Endothelial cell of umbilical vein (primary cell): ENCODE data around the gene CCL13. TPM values are rescaled to one million over a fixed set of nuclear protein-coding genes. Genes with fewer than 3 reads are reported as not detected.

Experiments
- BruUV-seq: library from RNA; stranded (reverse); fragments of 400-500 nt; replicated peaks from 2 replicates; lab custom pipeline; 2021; lab: Mats Ljungman, UMichigan
- CTCF ChIA-PET: fragments of 300-600, 350-600 bp; sonication (Branson Sonifier 250); formaldehyde crosslinking; loops from one replicate; lab custom pipeline; 2021; ENCODE audit warnings: antibody characterized with exemption, inconsistent platforms; lab: Charles Lee
- POLR2A ChIA-PET: fragments of 300-600, 350-600 bp; sonication (Branson Sonifier 250); formaldehyde crosslinking; loops from one replicate; lab custom pipeline; 2021; ENCODE audit warnings: antibody characterized with exemption, inconsistent platforms; lab: Charles Lee
- DNase-seq: peaks from one replicate; pipeline ENCODE4 v3.0.0-alpha.2; 2011; ENCODE audit warnings: low read depth, low spot score
- FAIRE-seq: peaks from 2 replicates; lab custom pipeline; 2011; peaks lifted over from hg19 to GRCh38; lab: Jason Lieb, UNC
- H2AFZ ChIP-seq: 2 replicates; pipeline ENCODE4 v1.6.0; 2012; ENCODE audit warnings: low read depth, low read length, control low read depth, inconsistent platforms
- H3K27ac ChIP-seq: 2 replicates; pipeline ENCODE4 v1.5.1; 2011; ENCODE audit warnings: low read depth, mild to moderate bottlenecking, control low read depth, low read length, moderate library complexity; ENCODE audit not compliant: insufficient read depth
- H3K27me3 ChIP-seq, 2 experiments: 2 replicates each; pipeline versions ENCODE4 v1.6.0 to v1.6.1; 2011; ENCODE audit warnings: low read length in 2 of 2, mixed read lengths in 1 of 2; ENCODE audit not compliant: control insufficient read depth in 2 of 2, insufficient read depth in 2 of 2
- H3K36me3 ChIP-seq, 2 experiments: 2 replicates in 1 of 2; 3 replicates in 1 of 2; pipeline ENCODE4 v1.5.1; 2011; ENCODE audit warnings: low read length in 2 of 2, mild to moderate bottlenecking in 1 of 2, moderate library complexity in 1 of 2; ENCODE audit not compliant: control insufficient read depth in 2 of 2, insufficient read depth in 2 of 2; ENCODE audit errors: extremely low read depth in 1 of 2
- H3K4me1 ChIP-seq: 3 replicates; pipeline ENCODE4 v1.5.1; 2011; ENCODE audit warnings: mild to moderate bottlenecking, low read length; ENCODE audit not compliant: control insufficient read depth, insufficient read depth; ENCODE audit errors: extremely low read depth
- H3K4me2 ChIP-seq: 2 replicates; pipeline ENCODE4 v1.6.1; 2011; ENCODE audit warnings: low read length, control low read depth, mixed read lengths; ENCODE audit not compliant: insufficient read depth
- H3K4me3 ChIP-seq, 3 experiments: fragments of 200-600 bp in 1 of 3; sonication (generic), shearing (Covaris generic) in 1 of 3; replicated peaks in 1 of 3; 2 replicates each; pipeline ENCODE4 v1.5.1; 2011 to 2016; ENCODE audit warnings: control low read depth in 3 of 3, low read length in 3 of 3, mild to moderate bottlenecking in 2 of 3, inconsistent platforms in 1 of 3, low read depth in 1 of 3, moderate library complexity in 1 of 3; ENCODE audit not compliant: insufficient read depth in 1 of 3
- H3K79me2 ChIP-seq: 2 replicates; pipeline ENCODE4 v1.6.0; 2012; ENCODE audit warnings: low read length, inconsistent platforms; ENCODE audit not compliant: control insufficient read depth, insufficient read depth
- H3K9ac ChIP-seq: replicated peaks from 2 replicates; pipeline ENCODE3; 2011; ENCODE audit warnings: low read length, control low read depth; ENCODE audit not compliant: insufficient read depth; ENCODE audit errors: extremely low read depth
- H3K9me1 ChIP-seq: replicated peaks from 3 replicates; pipeline ENCODE4 v1.6.0; 2011; ENCODE audit warnings: mild to moderate bottlenecking, low read length; ENCODE audit not compliant: control insufficient read depth, insufficient read depth; ENCODE audit errors: extremely low read depth
- H3K9me3 ChIP-seq: replicated peaks from 2 replicates; pipeline ENCODE4 v1.5.1; 2012; ENCODE audit warnings: low read length, inconsistent platforms; ENCODE audit not compliant: control insufficient read depth, insufficient read depth
- H4K20me1 ChIP-seq: replicated peaks from 2 replicates; pipeline ENCODE3; 2011; ENCODE audit warnings: mild to moderate bottlenecking, low read length; ENCODE audit not compliant: control insufficient read depth, insufficient read depth; ENCODE audit errors: extremely low read depth
- EZH2 ChIP-seq: IDR thresholded peaks from 2 replicates; pipeline ENCODE4 v1.6.1; 2012; ENCODE audit warnings: borderline replicate concordance, low read depth, mild to moderate bottlenecking, moderate library complexity, low read length, inconsistent platforms; ENCODE audit not compliant: severe bottlenecking
- FOS ChIP-seq: IDR thresholded peaks from 2 replicates; pipeline ENCODE4 v1.6.1; 2011; ENCODE audit warnings: mild to moderate bottlenecking, low read length, moderate library complexity, borderline replicate concordance; ENCODE audit not compliant: insufficient read depth
- GATA2 ChIP-seq: IDR thresholded peaks from 2 replicates; pipeline ENCODE4 v1.7.0; 2011; ENCODE audit warnings: low read depth, mild to moderate bottlenecking, moderate library complexity, mixed read lengths, low read length; ENCODE audit not compliant: insufficient read length, insufficient read depth
- JUN ChIP-seq: IDR thresholded peaks from 2 replicates; pipeline ENCODE4 v1.6.1; 2011; ENCODE audit warnings: borderline replicate concordance, low read depth; ENCODE audit not compliant: insufficient read length, insufficient read depth
- MYC ChIP-seq: IDR thresholded peaks from one replicate; pipeline ENCODE4 v1.6.1; 2011; ENCODE audit warnings: mild to moderate bottlenecking, low read depth, low read length
- POLR2A ChIP-seq: IDR thresholded peaks from 2 replicates; pipeline ENCODE4 v1.6.1; 2012; ENCODE audit warnings: low read depth, mild to moderate bottlenecking, control low read depth, low read length
- POLR2AphosphoS5 ChIP-seq: IDR thresholded peaks from 2 replicates; pipeline ENCODE4 v1.6.1; 2012; ENCODE audit warnings: low read depth, mild to moderate bottlenecking, control low read depth, low read length, moderate library complexity; ENCODE audit not compliant: insufficient read depth
- dilution Hi-C: fragments of 300-500 bp; cut with MboI; formaldehyde crosslinking; loops from one replicate; pipeline ENCODE4 v1.15.0; 2019; ENCODE audit warnings: low sequenced_read_pairs; ENCODE audit not compliant: extremely low pct_ligation_motif_present
- intact Hi-C: fragments of 100-400 bp; cut with micrococcal nuclease; formaldehyde crosslinking; loops from one replicate; pipeline ENCODE4 v1.10.0; 2022
- polyA plus RNA-seq, 4 experiments: library from polyadenylated mRNA; depleted of rRNA in 3 of 4; stranded (reverse) in 3 of 4; unstranded in 1 of 4; fragments of >200 nt; gene quantifications; 2 replicates each; pipeline versions ENCODE4 v1.2.1 to v1.2.3, GENCODE V29; 2011 to 2012; ENCODE audit warnings: missing spikeins in 1 of 4
- total RNA-seq: library from RNA; stranded (reverse); gene quantifications from 2 replicates; pipeline ENCODE4 v1.2.3, GENCODE V29; 2021
- TF ChIP-seq, protein P1 (sequence below), 2 donors: IDR thresholded peaks; 1 replicate in 1 of 2; 2 replicates in 1 of 2; pipeline ENCODE4 v1.5.1; 2011; ENCODE audit warnings: low read length in 2 of 2, mild to moderate bottlenecking in 2 of 2, moderate library complexity in 2 of 2, control low read depth in 1 of 2, inconsistent platforms in 1 of 2, low read depth in 1 of 2; ENCODE audit not compliant: insufficient read depth in 1 of 2; ENCODE audit errors: extremely low read depth in 1 of 2
- TF ChIP-seq, protein P2 (sequence below): IDR thresholded peaks from 2 replicates; pipeline ENCODE4 v1.6.1; 2011; ENCODE audit not compliant: insufficient read depth, insufficient read length

CCL13 gene
- total and polyA plus RNA-seq, 2 donors (not counting 3 experiments of a cell fraction or from before 2014, with no cell fraction given): not detected

DNA sequence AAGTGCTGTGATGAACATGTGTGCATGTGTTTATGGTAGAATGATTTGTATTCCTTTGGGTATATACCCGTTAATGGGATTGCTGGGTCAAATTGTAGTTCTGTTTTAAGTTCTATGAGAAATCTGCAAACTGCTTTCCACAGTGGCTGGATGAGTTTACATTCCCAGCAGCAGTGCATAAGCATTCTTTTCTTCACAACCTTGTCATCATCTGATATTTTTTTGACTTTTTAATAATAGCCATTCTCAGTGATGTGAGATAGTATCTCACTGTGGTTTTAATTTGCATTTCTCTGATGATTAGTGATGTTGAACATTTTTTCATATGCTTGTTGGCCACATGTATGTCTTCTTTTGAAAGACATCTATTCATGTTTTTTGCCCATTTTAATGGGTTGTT is 18.6 kb upstream of the CCL13 start:
- Histone ChIP-seq H3K27ac (no peak overlapping the region), H4K20me1 (no peaks in the 10 kb centered on the region), H3K9me3 (no peaks in the 10 kb centered on the region), H3K36me3 (no peaks in the 10 kb centered on the region), H3K79me2 (no peaks in the 10 kb centered on the region), H3K4me1 (no peaks in the 10 kb centered on the region), H3K4me2 (no peak overlapping the region), H3K27me3 (peaks cover 0 to 7% of the 10 kb centered on the region in 2 experiments), H2AFZ (no peak overlapping the region), H3K9ac (no peak overlapping the region), H3K9me1 (no peaks in the 10 kb centered on the region), H3K4me3 (no peak overlapping the region)
- DNase-seq (no peak), FAIRE-seq (no peak)
- CTCF ChIA-PET: interaction anchor here (1.2 to 1.3 kb wide), 2 partner anchors 24 to 166 kb away, joined by 3 to 4 read pairs; no protein-coding TSS in a partner anchor
- TF ChIP-seq, protein P1, sequence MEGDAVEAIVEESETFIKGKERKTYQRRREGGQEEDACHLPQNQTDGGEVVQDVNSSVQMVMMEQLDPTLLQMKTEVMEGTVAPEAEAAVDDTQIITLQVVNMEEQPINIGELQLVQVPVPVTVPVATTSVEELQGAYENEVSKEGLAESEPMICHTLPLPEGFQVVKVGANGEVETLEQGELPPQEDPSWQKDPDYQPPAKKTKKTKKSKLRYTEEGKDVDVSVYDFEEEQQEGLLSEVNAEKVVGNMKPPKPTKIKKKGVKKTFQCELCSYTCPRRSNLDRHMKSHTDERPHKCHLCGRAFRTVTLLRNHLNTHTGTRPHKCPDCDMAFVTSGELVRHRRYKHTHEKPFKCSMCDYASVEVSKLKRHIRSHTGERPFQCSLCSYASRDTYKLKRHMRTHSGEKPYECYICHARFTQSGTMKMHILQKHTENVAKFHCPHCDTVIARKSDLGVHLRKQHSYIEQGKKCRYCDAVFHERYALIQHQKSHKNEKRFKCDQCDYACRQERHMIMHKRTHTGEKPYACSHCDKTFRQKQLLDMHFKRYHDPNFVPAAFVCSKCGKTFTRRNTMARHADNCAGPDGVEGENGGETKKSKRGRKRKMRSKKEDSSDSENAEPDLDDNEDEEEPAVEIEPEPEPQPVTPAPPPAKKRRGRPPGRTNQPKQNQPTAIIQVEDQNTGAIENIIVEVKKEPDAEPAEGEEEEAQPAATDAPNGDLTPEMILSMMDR (IDR thresholded peaks at IDR 0.05; ENCODE audit: extremely low read depth in 1 of 2, insufficient read depth in 1 of 2, low read depth in 1 of 2, low read length in 2 of 2): no peak
- TF ChIP-seq, protein P2, sequence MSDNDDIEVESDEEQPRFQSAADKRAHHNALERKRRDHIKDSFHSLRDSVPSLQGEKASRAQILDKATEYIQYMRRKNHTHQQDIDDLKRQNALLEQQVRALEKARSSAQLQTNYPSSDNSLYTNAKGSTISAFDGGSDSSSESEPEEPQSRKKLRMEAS: no peak
- TF ChIP-seq MYC (no peak), GATA2 (no peak), POLR2AphosphoS5 (no peak), FOS (no peak), JUN (no peak), EZH2 (no peak), POLR2A (no peak)
- no TSS peak for BruUV-seq
- dilution Hi-C loops: no loop called here
- intact Hi-C loops: loop anchor here (10.0 kb wide), 1 partner anchor 403 kb away; no protein-coding TSS in a partner anchor
- POLR2A ChIA-PET: no interaction called here
